Panc1 (cell line): ENCODE measurements around the gene SRSF1. TPM values are rescaled to one million over a fixed set of nuclear protein-coding genes. Genes with fewer than 3 reads are reported as not detected.
"Not testable (repeated sequence)": the region's sequence is repeated elsewhere in the genome, so short reads cannot be mapped to it uniquely, and the experiment has no call there.

Experiments
- ATAC-seq: fragments of 200-7000 bp; cut with Tn5 transposase; 2 replicates; pipeline ENCODE4 v1.9.1; 2020; ENCODE audit warnings: mild to moderate bottlenecking, moderate library complexity
- BruUV-seq: library from RNA; stranded (reverse); fragments of 400-500 nt; replicated peaks from 2 replicates; lab custom pipeline; 2021; lab: Mats Ljungman, UMichigan
- CTCF ChIA-PET: fragments of 300-600 bp; sonication (Branson Sonifier 250); formaldehyde crosslinking; loops from one replicate; lab custom pipeline; 2022; ENCODE audit warnings: antibody characterized with exemption; lab: Charles Lee
- POLR2A ChIA-PET: fragments of 300-600 bp; sonication (Branson Sonifier 250); formaldehyde crosslinking; loops from one replicate; lab custom pipeline; 2022; ENCODE audit warnings: antibody characterized with exemption; lab: Charles Lee
- DNase-seq: peaks from one replicate; pipeline ENCODE4 v3.0.0-alpha.2; 2010; ENCODE audit warnings: low read depth, low spot score
- H3K27ac ChIP-seq: 2 replicates; pipeline ENCODE4 v1.5.1; 2011; ENCODE audit warnings: mild to moderate bottlenecking, low read length, inconsistent platforms
- H3K27me3 ChIP-seq: fragments of 200-500 bp; sonication (Bioruptor generic); 2 replicates; pipeline ENCODE4 v1.6.0; 2014; ENCODE audit warnings: low read length, inconsistent platforms; ENCODE audit not compliant: control insufficient read depth, insufficient read depth
- H3K36me3 ChIP-seq: fragments of 200-500 bp; sonication (Bioruptor generic); 2 replicates; pipeline ENCODE4 v1.5.1; 2014; ENCODE audit warnings: inconsistent platforms, mild to moderate bottlenecking, low read length, moderate library complexity; ENCODE audit not compliant: control insufficient read depth, insufficient read depth
- H3K4me1 ChIP-seq: 2 replicates; pipeline ENCODE4 v1.5.1; 2011; ENCODE audit warnings: inconsistent platforms, mild to moderate bottlenecking, low read length, moderate library complexity; ENCODE audit not compliant: control insufficient read depth, insufficient read depth
- H3K4me3 ChIP-seq, 2 experiments: 2 replicates each; pipeline ENCODE4 v1.5.1; 2011 to 2012; ENCODE audit warnings: low read depth in 2 of 2, low read length in 2 of 2, mild to moderate bottlenecking in 2 of 2, inconsistent platforms in 1 of 2, moderate library complexity in 1 of 2
- H3K9me3 ChIP-seq: fragments of 200-500 bp; sonication (Bioruptor generic); 2 replicates; pipeline ENCODE4 v1.5.1; 2014; ENCODE audit warnings: low read depth, mild to moderate bottlenecking, inconsistent platforms, low read length, moderate library complexity; ENCODE audit not compliant: control insufficient read depth, insufficient read depth
- CTCF ChIP-seq: fragments of 450-650 bp; IDR thresholded peaks from 2 replicates; pipeline ENCODE4 v1.5.1; 2017; ENCODE audit warnings: mild to moderate bottlenecking
- POLR2AphosphoS5 ChIP-seq: IDR thresholded peaks from 2 replicates; pipeline ENCODE4 v1.6.1; 2012; ENCODE audit warnings: mild to moderate bottlenecking, low read depth, low read length, moderate library complexity
- REST ChIP-seq, 2 experiments: IDR thresholded peaks; 2 replicates each; pipeline ENCODE4 v1.6.1; 2011 to 2012; ENCODE audit warnings: low read depth in 2 of 2, control low read depth in 1 of 2, low read length in 1 of 2, mild to moderate bottlenecking in 1 of 2, moderate library complexity in 1 of 2; ENCODE audit not compliant: insufficient read depth in 1 of 2
- SIN3A ChIP-seq: IDR thresholded peaks from 2 replicates; pipeline ENCODE4 v1.6.1; 2012; ENCODE audit warnings: low read depth, mild to moderate bottlenecking, low read length, moderate library complexity, borderline replicate concordance; ENCODE audit not compliant: insufficient read depth
- TCF7L2 ChIP-seq: IDR thresholded peaks from 2 replicates; pipeline ENCODE4 v1.6.1; 2011; ENCODE audit warnings: mild to moderate bottlenecking, low read depth, low read length, inconsistent platforms
- in situ Hi-C: cut with HindIII; loops from 2 replicates; pipeline ENCODE4 v1.10.0; 2016; ENCODE audit warnings: low sequenced_read_pairs, low pct_unique_long_range_greater_than_20kb
- intact Hi-C: fragments of 100-400 bp; cut with micrococcal nuclease; formaldehyde crosslinking; loops from one replicate; pipeline ENCODE4 v1.10.0; 2022; ENCODE audit not compliant: unreplicated experiment
- total RNA-seq: library from RNA; stranded (reverse); gene quantifications from one replicate; pipeline ENCODE4 v1.2.1, GENCODE V29; 2021; ENCODE audit not compliant: unreplicated experiment

The SRSF1 gene
- total RNA-seq, 1 experiment from 2014 or later = 362 TPM

GRCh38 chr17:58046239-58047094 is 39.4 kb upstream of the SRSF1 start:
- intact Hi-C loops = no loop called here
- Histone ChIP-seq H3K27ac (no peak overlapping the region), H3K4me1 (no peaks in the 10 kb centered on the region), H3K27me3 (no peaks in the 10 kb centered on the region), H3K4me3 (no peak overlapping the region), H3K9me3 (no peaks in the 10 kb centered on the region), H3K36me3 (no peaks in the 10 kb centered on the region)
- DNase-seq = no peak
- in situ Hi-C loops = no loop called here
- ChIA-PET POLR2A (no interaction called here), CTCF (no interaction called here)
- no TSS peak for BruUV-seq
- ATAC-seq = no peak
- TF ChIP-seq SIN3A = no peak
- no peak for TF ChIP-seq POLR2AphosphoS5
- TF ChIP-seq TCF7L2 = no peak
- no peak for TF ChIP-seq CTCF
- TF ChIP-seq REST (IDR thresholded peaks at IDR 0.05; ENCODE audit: insufficient read depth in 1 of 2, low read depth in 2 of 2, low read length in 1 of 2) = no peak

- in situ Hi-C loops, BruUV-seq, DNase-seq, H3K27ac ChIP-seq, ATAC-seq, H3K36me3 ChIP-seq, H3K27me3 ChIP-seq, intact Hi-C loops, CTCF ChIA-PET, H3K4me3 ChIP-seq, H3K4me1 ChIP-seq, POLR2A ChIA-PET, H3K9me3 ChIP-seq: not testable (repeated sequence)
These were observed 37.2 kb upstream of the SRSF1 start for GRCh38 chr17:58044256-58044655.
